K562 (cell line): ENCODE results near the gene SYN1. TPM values are rescaled to one million over a fixed set of nuclear protein-coding genes. Genes with fewer than 3 reads are reported as not detected.

Source experiments
- BMI1 ChIP-seq: fragments of 150-350 bp; IDR thresholded peaks from 2 replicates; pipeline ENCODE4 v1.6.1; 2014; ENCODE audit warnings: low read length
- BRCA1 ChIP-seq, 2 experiments: fragments of 450-650 bp in 1 of 2; sonication (generic) in 1 of 2; formaldehyde crosslinking in 1 of 2; IDR thresholded peaks; 2 replicates each; pipeline versions ENCODE4 v1.5.0 to v1.6.1; 2017 to 2020; ENCODE audit warnings: mild to moderate bottlenecking in 1 of 2, missing genetic modification reagents in 1 of 2
- CCAR2 ChIP-seq: fragments of 200-400 bp; formaldehyde crosslinking; IDR thresholded peaks from 2 replicates; pipeline ENCODE4 v1.6.1; 2017; ENCODE audit warnings: mild to moderate bottlenecking, low read depth, low read length
- KDM2B ChIP-seq: fragments of 250-450 bp; sonication (Bioruptor Pico); IDR thresholded peaks from 2 replicates; pipeline ENCODE4 v1.8.0; 2021; ENCODE audit warnings: mild to moderate bottlenecking, moderate library complexity
- KLF13 ChIP-seq: fragments of 450-650 bp; IDR thresholded peaks from 2 replicates; pipeline ENCODE4 v1.6.1; 2016; ENCODE audit warnings: missing genetic modification characterization, low read depth, mild to moderate bottlenecking, missing compliant biosample characterization, moderate library complexity, borderline replicate concordance
- NR4A1 ChIP-seq, 2 experiments: fragments of 250-450 bp in 1 of 2; fragments of 450-650 bp in 1 of 2; sonication (Bioruptor Pico) in 1 of 2; IDR thresholded peaks; 2 replicates each; pipeline versions ENCODE4 v1.4.0 to v1.6.1; 2016 to 2020; ENCODE audit warnings: mild to moderate bottlenecking in 2 of 2, missing compliant biosample characterization in 1 of 2, missing genetic modification characterization in 1 of 2, moderate library complexity in 1 of 2
- SMARCB1 ChIP-seq: IDR thresholded peaks from 2 replicates; pipeline ENCODE4 v1.6.1; 2011; ENCODE audit warnings: improper control_type of control experiment, low read depth; ENCODE audit not compliant: insufficient read length
- ZNF551 ChIP-seq: fragments of 250-450 bp; sonication (Bioruptor Pico); IDR thresholded peaks from 2 replicates; pipeline ENCODE4 v1.5.0; 2021; ENCODE audit warnings: mild to moderate bottlenecking, moderate library complexity
- polyA plus RNA-seq, 8 experiments: library from polyadenylated mRNA; depleted of rRNA in 4 of 8; stranded (reverse) in 5 of 8; unstranded in 3 of 8; fragments of >200 nt; fragmentation: Nextera tagmentation in 2 of 8; fragmentation: Illumina TruSeq in 1 of 8; extraction: Ambion mirVana in 2 of 8; extraction: Trizol in 1 of 8; gene quantifications; 2 replicates each; pipeline versions ENCODE4 v1.2.1 to v1.2.3, GENCODE V29; 2011 to 2014; ENCODE audit warnings: inconsistent platforms in 1 of 8, missing spikeins in 1 of 8
- total RNA-seq, 7 experiments: library from RNA; depleted of rRNA in 6 of 7; stranded (reverse); fragments of >200 nt in 6 of 7; fragmentation: Illumina TruSeq in 2 of 7; extraction: Trizol in 2 of 7; gene quantifications; 2 replicates each; pipeline versions ENCODE4 v1.2.1 to v1.2.3, GENCODE V29; 2011 to 2021; ENCODE audit warnings: low replicate concordance in 1 of 7
- TF ChIP-seq, protein P1 (sequence below): fragments of 200-800 bp; sonication (Bioruptor generic); IDR thresholded peaks from 2 replicates; pipeline ENCODE4 v1.6.1; 2016; ENCODE audit warnings: missing genetic modification characterization, missing compliant biosample characterization
- TF ChIP-seq, protein P2 (sequence below): sonication (generic); formaldehyde crosslinking; IDR thresholded peaks from 2 replicates; pipeline ENCODE4 v1.8.1; 2023; ENCODE audit warnings: mild to moderate bottlenecking, missing genetic modification reagents
- TF ChIP-seq, protein P3 (sequence below): sonication (generic); IDR thresholded peaks from 2 replicates; pipeline ENCODE4 v1.6.1; 2016
- TF ChIP-seq, protein P4 (sequence below), 2 experiments: fragments of 450-650 bp; IDR thresholded peaks; 2 replicates each; pipeline ENCODE4 v1.6.1; 2018; ENCODE audit warnings: mild to moderate bottlenecking in 2 of 2, low read depth in 1 of 2; ENCODE audit not compliant: partially characterized antibody in 2 of 2

The SYN1 gene
- total and polyA plus RNA-seq, 9 of the 15 experiments (the other 6 are each of a cell fraction or from before 2014, with no cell fraction given) = 0.01 to 0.28 (median 0.18) TPM; not detected in 2

DNA sequence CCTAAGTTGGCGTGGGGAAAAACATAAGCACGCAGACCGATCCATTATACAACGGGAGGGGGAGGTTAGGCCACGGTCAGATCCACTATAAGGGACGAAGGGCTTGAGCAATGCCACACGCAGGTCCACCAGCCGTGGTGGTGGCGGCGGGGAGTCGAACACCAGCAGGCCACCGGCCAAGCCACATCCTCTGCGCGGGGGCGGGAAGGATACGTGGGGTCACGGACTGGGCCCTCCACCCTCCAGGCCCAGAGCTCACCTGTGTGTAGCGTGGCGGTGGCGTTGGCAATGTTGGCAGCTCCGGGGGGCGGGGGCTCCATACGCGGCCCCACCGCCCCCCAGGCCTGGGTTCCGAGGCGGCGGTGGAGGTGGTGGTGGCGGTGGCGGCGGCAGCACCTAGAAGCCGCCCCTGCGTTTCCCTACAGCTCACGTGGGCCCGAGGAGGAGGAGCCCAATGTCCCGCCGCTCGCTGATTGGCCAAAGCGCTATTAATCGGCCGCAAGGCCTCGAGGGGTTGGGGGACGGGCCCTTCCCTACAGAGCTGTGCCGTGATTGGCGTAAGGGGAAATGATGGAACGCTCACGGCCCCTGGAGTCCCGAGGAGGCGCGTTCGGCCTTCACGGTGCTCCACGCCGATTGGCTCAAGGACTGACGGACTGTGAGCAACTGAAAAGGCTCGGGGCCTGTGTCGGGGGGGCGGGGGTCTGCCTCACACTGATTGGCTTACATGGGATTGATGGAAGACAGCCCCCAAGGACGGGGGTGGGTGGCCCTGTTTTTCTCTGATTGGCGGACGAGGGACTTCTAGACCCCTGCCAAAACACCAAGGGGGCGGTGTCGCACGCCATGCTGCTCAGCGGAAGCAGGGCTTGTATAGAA lies 30.7 kb upstream of the SYN1 start, which contains the start of gene ELK1 (continued):
- TF ChIP-seq, protein P1, sequence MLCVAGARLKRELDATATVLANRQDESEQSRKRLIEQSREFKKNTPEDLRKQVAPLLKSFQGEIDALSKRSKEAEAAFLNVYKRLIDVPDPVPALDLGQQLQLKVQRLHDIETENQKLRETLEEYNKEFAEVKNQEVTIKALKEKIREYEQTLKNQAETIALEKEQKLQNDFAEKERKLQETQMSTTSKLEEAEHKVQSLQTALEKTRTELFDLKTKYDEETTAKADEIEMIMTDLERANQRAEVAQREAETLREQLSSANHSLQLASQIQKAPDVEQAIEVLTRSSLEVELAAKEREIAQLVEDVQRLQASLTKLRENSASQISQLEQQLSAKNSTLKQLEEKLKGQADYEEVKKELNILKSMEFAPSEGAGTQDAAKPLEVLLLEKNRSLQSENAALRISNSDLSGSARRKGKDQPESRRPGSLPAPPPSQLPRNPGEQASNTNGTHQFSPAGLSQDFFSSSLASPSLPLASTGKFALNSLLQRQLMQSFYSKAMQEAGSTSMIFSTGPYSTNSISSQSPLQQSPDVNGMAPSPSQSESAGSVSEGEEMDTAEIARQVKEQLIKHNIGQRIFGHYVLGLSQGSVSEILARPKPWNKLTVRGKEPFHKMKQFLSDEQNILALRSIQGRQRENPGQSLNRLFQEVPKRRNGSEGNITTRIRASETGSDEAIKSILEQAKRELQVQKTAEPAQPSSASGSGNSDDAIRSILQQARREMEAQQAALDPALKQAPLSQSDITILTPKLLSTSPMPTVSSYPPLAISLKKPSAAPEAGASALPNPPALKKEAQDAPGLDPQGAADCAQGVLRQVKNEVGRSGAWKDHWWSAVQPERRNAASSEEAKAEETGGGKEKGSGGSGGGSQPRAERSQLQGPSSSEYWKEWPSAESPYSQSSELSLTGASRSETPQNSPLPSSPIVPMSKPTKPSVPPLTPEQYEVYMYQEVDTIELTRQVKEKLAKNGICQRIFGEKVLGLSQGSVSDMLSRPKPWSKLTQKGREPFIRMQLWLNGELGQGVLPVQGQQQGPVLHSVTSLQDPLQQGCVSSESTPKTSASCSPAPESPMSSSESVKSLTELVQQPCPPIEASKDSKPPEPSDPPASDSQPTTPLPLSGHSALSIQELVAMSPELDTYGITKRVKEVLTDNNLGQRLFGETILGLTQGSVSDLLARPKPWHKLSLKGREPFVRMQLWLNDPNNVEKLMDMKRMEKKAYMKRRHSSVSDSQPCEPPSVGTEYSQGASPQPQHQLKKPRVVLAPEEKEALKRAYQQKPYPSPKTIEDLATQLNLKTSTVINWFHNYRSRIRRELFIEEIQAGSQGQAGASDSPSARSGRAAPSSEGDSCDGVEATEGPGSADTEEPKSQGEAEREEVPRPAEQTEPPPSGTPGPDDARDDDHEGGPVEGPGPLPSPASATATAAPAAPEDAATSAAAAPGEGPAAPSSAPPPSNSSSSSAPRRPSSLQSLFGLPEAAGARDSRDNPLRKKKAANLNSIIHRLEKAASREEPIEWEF (CRISPR knock-in tag) = no peak
- no peak for TF ChIP-seq BMI1
- TF ChIP-seq, protein P2, sequence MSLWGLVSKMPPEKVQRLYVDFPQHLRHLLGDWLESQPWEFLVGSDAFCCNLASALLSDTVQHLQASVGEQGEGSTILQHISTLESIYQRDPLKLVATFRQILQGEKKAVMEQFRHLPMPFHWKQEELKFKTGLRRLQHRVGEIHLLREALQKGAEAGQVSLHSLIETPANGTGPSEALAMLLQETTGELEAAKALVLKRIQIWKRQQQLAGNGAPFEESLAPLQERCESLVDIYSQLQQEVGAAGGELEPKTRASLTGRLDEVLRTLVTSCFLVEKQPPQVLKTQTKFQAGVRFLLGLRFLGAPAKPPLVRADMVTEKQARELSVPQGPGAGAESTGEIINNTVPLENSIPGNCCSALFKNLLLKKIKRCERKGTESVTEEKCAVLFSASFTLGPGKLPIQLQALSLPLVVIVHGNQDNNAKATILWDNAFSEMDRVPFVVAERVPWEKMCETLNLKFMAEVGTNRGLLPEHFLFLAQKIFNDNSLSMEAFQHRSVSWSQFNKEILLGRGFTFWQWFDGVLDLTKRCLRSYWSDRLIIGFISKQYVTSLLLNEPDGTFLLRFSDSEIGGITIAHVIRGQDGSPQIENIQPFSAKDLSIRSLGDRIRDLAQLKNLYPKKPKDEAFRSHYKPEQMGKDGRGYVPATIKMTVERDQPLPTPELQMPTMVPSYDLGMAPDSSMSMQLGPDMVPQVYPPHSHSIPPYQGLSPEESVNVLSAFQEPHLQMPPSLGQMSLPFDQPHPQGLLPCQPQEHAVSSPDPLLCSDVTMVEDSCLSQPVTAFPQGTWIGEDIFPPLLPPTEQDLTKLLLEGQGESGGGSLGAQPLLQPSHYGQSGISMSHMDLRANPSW (CRISPR knock-in tag) = no peak
- TF ChIP-seq KLF13 (tag) = peak; percentile 92
- TF ChIP-seq, protein P3, sequence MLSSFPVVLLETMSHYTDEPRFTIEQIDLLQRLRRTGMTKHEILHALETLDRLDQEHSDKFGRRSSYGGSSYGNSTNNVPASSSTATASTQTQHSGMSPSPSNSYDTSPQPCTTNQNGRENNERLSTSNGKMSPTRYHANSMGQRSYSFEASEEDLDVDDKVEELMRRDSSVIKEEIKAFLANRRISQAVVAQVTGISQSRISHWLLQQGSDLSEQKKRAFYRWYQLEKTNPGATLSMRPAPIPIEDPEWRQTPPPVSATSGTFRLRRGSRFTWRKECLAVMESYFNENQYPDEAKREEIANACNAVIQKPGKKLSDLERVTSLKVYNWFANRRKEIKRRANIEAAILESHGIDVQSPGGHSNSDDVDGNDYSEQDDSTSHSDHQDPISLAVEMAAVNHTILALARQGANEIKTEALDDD = no peak
- TF ChIP-seq, protein P4, sequence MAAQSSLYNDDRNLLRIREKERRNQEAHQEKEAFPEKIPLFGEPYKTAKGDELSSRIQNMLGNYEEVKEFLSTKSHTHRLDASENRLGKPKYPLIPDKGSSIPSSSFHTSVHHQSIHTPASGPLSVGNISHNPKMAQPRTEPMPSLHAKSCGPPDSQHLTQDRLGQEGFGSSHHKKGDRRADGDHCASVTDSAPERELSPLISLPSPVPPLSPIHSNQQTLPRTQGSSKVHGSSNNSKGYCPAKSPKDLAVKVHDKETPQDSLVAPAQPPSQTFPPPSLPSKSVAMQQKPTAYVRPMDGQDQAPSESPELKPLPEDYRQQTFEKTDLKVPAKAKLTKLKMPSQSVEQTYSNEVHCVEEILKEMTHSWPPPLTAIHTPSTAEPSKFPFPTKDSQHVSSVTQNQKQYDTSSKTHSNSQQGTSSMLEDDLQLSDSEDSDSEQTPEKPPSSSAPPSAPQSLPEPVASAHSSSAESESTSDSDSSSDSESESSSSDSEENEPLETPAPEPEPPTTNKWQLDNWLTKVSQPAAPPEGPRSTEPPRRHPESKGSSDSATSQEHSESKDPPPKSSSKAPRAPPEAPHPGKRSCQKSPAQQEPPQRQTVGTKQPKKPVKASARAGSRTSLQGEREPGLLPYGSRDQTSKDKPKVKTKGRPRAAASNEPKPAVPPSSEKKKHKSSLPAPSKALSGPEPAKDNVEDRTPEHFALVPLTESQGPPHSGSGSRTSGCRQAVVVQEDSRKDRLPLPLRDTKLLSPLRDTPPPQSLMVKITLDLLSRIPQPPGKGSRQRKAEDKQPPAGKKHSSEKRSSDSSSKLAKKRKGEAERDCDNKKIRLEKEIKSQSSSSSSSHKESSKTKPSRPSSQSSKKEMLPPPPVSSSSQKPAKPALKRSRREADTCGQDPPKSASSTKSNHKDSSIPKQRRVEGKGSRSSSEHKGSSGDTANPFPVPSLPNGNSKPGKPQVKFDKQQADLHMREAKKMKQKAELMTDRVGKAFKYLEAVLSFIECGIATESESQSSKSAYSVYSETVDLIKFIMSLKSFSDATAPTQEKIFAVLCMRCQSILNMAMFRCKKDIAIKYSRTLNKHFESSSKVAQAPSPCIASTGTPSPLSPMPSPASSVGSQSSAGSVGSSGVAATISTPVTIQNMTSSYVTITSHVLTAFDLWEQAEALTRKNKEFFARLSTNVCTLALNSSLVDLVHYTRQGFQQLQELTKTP (IDR thresholded peaks at IDR 0.05; ENCODE audit: low read depth in 1 of 2, partially characterized antibody in 2 of 2) = no peak
- TF ChIP-seq ZNF551 (CRISPR knock-in tag) = no peak
- TF ChIP-seq KDM2B = 0 out of 2 replicates have a peak, but pooled peaks have one; percentile 33
- TF ChIP-seq NR4A1 (CRISPR knock-in tag; IDR thresholded peaks at IDR 0.05) = no peak
- no peak for TF ChIP-seq NR4A1 (tag; IDR thresholded peaks at IDR 0.05)
- no peak for TF ChIP-seq BRCA1 (IDR thresholded peaks at IDR 0.05)
- TF ChIP-seq BRCA1 (CRISPR knock-in tag; IDR thresholded peaks at IDR 0.05) = no peak
- TF ChIP-seq CCAR2 = no peak
- TF ChIP-seq SMARCB1 = no peak
